GM21367 (cell line): ENCODE measurements around the gene TBC1D32.

ENCODE experiments used
- ATAC-seq: cut with Tn5 transposase; IDR thresholded peaks from one replicate; pipeline ENCODE4 v1.9.1; 2021; ENCODE audit not compliant: unreplicated experiment

Gene TBC1D32

GRCh38 chr6:121033091-121033490 lies 301.2 kb downstream of the TBC1D32 start:
- ATAC-seq = no peak

GRCh38 chr6:121032268-121033006 lies 301.8 kb downstream of the TBC1D32 start:
- no peak for ATAC-seq
